A172 (cell line): ENCODE results near the gene YWHAG. TPM values are rescaled to one million over a fixed set of nuclear protein-coding genes. Genes with fewer than 3 reads are reported as not detected.
"Not testable (repeated sequence)": the region's sequence is repeated elsewhere in the genome, so short reads cannot be mapped to it uniquely, and the experiment has no call there.

Source experiments
- DNase-seq: peaks from one replicate; pipeline ENCODE4 v3.0.0-alpha.2; 2015; ENCODE audit warnings: low spot score
- total RNA-seq: library from RNA; depleted of rRNA; stranded (reverse); fragments of >200 nt; shearing (Covaris generic); gene quantifications from 2 replicates; pipeline ENCODE4 v1.2.3, GENCODE V29; 2014

Gene YWHAG
- total RNA-seq, 1 experiment from 2014 or later = 151 TPM

DNA sequence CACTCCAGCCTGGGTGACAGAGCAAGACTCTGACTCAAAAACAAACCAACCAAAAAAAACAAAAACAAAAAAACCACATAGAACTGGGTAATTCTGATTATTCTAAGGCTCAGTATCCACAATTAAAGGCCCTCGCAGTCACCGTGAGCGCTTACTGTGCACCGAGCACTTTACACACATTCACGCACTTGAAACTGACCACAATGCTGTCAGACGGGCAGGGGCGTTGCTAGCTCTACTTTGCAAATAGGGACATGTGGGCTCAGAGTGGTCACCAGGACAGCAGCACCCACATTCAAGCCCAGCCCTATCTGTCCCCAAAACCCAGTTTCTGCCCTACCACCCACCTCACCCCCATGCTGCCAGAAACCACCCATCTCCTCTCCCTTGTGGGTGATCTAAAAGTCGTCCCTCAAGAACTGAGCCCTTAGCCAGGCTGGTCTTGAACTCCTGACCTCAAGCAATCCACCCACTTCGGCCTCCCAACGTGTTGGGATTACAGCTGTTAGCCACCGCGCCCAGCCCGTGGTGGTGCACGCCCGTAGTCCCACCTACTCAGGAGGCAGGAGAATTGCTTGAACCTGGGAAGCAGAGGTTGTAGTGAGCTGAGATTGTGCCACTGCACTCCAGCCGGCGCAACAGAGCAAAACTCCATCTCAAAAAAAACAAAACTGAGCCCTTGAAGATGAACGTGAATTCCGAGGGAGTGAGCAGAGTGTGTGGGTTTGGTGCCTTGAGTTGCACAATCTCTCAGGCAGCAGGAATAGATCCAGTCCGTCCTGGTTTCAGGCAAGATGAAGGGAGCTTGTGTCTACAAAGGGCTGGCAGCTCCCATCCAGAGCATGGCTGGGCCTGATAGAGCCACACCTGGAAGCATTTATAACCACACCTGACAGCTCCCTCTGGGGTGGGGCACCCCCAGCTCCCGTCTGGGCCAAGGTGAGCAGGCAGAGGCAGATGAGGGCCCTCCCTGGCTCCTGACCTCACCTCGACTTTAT, 61.7 kb downstream of the YWHAG start:
- DNase-seq = peak; percentile 52

DNA sequence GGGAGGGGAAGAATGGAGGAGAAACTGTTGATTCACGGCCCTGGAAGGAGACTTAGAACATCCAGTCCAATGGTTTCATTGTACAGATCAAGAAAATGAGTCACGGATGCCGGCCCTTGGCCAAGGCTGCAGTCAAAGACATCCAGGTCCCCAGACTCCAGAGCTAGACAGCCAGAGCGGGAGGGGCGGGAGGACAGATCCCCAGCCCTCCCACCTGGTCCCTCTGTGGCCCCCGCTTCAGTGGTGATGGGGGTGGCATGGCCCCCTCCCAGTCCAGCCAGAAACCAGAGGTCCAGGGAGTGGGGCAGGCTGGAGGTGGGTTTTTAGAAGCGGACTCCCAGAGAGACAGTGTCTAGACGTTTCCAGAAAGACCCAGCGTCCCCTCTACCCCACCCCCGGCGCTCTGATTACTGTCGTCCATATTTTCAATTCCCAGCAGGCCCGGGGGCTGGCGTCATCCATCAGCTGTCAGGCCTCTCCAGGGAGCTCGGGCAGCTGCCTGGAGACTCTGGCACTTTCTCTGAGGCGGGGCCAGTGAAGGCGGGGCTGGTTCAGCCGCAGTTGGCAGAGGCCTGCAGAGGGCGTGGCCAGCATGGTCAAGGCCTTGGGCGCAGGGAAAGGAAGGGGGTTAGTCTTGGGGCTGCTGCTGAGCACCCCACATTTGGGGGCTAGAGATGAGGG, 64.3 kb downstream of the YWHAG start:
- peak; percentile 98 for DNase-seq

DNA sequence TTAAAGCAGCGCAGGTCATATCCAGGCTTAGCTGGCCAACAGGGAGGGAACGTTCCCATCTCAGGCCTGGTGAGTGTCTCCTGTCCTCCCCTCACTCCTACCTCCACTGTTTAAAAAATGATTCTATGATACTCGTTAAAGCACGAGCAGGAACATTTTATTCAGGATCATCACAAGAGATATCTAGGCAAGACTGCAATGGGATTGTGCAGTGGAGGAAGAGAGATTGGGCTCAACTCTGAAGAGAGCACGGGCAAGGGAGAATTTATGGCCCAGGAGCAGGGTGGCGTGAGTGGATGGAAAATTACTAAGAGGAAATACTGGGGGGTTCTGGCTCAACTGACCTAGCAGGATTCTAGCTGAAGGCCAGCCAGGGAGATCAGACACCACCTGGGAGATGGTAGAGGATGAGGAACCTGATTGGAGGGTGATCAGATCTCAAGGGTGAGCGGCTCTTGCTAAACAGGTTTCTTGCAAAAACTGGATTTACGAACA, 65.3 kb downstream of the YWHAG start:
- no peak for DNase-seq

DNA sequence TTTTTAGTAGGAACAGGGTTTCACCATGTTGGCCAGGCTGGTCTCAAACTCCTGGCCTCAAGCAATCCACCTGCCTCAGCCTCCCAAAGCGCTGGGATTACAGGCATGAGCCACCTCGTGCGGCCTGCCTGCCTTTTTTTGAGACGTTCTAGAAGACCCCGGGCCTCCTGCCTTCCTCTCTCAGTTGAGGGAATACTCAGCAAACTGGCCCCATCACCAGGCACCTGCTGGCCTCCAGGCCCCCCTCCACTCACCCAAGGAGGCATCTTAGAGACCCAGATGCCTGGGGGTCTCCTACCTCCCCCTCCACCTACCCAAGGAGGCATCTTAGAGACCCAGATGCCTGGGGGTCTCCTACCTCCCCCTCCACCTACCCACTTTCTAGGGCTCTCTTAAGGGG, 65.9 kb downstream of the YWHAG start:
- not testable (repeated sequence) for DNase-seq

DNA sequence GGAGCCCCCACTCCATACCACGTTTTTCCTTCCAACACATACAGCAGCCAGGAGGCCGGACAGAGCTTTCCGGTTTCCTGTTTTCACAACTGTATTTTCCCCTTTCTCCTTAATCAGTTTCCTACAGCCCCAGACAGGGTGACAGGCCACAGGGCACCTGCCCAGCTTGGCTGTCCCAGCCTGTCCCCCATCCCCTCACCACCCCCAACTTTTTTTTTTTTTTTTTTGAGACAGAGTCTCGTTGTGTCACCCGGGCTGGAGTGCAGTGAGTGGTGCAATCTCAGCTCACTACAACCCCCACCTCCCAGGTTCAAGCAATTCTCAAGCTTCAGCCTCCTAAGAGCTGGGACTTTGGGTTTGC, 66.6 kb downstream of the YWHAG start:
- no peak for DNase-seq

DNA sequence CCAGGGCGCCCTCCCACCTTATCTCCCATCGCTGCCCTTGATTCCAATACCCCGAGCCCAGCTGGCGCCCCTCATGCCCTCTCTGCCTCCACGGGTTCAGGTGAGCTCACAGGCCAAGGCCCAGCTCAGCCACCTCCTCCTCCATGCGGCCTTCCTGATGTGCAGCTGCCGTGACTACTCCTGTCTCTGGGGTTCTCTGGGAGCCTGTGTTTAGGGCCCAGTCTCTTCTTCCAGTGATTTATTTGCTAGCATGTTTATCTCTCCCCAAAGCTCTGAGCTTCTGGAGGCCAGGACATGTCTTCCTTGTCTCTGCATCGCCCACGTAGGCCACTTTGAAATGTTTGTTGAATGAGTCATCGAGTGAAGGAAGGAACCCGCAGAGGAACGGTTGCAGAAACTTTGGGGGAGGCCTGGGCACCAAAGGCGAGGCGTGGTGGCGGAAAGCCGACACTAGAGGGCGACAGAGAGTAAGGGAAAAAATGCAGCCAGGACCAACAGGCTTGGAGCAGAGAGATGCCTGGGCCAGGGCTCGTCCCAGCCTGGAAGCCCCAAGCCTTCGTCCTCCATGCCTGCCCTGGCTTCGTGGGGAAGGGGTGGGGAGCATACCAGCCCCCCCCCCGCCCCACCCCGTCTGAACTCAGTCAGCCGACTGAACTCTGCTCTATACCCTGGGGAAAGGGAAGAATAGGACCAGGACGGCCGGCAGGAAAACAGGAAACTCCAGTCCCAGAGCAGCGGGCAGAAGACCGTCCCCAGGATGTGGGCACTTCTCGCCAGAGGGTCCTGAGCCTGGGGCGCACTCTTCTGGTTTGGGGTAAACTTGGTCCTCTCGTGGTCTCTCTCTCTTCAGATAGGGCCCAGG, 67.2 kb downstream of the YWHAG start:
- DNase-seq = peak; percentile 99

DNA sequence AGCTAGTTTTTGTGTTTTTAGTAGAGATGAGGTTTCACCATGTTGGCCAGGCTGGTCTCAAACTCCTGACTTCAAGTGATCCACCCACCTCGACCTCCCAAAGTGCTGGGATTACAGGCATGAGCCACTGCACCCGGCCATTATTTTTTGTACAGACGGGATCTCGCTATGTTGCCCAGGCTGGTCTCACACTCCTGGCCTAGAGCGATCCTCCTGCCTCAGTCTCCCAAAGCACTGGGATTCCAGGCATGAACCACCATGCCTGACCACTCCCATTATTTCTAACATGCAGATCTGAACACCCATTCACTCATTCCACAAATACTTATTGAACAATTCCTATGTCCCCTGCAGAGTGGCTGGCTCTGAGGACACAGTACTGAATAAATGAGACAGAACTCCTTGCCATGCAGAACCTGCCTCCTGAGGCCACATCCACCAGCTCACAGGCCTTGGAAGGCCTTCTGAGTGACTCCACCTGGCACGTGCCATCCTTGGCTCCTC, 67.9 kb downstream of the YWHAG start:
- not testable (repeated sequence) for DNase-seq

DNA sequence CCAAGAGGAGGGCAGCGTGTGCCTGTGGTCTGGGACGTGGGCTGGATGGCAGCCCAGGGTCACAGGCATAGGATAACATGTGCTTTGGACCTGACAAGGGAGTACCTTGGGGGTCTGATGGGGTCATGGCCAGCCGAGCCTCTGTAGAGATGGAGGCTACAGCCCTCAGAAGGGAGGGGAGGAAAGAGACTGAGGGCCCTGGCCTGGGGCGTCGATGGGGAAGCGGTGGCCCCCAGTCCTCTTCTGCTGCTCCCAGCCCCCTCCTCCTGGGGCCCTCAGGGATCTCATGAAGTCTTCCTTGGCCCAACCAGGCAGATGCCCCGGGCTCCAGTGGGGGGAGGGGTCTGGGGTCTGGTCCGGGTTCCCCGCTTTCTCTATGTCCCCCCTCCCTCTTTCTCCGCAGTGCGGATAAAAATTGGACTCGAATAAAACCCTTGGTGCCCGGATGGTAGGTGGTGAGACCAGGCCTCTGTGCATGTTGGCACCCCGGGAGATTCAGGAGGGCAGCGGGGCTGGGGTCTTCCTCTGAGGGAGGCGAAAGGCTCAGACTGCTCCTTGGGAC, 71.9 kb downstream of the YWHAG start:
- no peak for DNase-seq

DNA sequence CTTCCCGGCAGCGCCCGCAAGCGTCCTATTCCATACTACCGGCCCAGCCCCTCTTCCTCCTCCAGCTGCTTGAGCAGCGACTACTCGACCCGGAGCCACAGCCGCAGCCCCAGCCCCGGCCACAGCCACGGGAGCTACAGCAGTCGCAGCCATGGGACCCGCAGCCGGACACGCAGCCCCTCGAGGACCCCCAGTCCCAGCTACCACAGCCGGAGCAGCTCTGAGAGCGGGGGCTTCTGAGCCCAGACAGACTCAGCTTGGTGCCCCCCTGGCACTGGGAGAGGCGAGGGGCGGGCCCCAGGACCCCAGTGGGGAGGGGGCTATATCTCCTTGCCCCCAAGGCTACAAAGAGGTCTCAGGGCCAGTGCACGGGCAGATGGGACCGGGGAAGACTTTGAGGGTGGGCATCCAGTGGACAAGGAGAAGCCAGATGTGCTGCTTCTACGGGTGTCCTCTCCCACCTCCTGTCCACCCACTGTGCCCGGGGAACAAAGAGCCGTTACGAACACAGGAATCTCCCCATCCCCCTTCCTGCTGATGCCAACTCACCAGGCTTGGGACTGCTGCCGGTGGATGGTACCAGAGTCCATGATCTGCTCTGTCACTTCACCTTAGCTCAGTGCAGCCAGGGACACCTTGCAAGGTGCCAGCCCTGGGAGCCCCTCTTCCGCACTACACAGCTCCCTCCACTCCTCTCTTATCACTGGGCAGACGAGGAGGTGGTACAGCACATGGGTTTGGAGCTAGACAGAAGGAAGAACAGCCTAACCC, 73.0 kb downstream of the YWHAG start:
- no peak for DNase-seq

DNA sequence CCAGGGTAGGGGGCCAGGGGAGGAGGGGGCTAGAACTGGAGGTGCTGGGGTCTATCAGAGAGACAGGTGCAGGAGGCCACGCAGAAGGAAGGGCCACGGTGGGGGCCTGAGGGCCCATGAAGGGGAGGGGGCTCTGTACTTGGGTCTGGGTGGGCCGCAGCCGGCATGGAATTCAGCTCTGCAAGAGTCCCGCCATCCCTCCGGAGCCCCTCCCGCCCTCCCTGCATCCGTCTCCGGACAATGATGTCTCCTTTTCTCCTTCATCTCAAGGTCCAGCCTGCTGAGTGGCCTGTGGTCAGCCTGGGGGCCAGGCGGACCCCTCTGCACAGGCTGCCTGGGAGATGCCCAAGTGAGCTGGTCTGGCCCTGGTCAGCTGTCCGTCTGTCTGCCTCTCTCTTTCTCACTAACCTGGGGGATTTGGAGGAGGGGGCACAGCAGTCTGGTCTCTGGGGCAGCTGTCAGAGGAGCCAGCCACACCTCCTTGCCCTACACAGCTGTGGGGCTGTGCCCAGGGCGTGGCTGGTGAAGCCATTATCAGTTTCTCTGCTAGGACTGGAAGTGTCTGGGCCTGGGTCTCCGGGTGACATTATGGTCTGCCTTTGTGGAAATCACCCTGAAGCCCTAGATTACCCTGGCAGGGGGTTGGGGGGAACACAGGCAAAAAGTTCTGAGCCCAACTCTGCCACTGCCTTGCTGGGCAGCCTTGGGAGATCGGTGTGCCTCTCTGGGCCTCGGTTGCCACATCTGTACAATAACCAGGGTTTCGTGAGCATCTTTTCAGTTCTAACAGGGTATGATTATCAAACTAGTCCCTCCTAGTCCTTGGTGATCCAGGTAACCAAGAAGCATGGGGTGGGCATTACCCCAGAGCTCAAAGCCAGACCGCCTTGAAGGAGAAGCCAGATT, 75.3 kb downstream of the YWHAG start:
- DNase-seq = no peak

DNA sequence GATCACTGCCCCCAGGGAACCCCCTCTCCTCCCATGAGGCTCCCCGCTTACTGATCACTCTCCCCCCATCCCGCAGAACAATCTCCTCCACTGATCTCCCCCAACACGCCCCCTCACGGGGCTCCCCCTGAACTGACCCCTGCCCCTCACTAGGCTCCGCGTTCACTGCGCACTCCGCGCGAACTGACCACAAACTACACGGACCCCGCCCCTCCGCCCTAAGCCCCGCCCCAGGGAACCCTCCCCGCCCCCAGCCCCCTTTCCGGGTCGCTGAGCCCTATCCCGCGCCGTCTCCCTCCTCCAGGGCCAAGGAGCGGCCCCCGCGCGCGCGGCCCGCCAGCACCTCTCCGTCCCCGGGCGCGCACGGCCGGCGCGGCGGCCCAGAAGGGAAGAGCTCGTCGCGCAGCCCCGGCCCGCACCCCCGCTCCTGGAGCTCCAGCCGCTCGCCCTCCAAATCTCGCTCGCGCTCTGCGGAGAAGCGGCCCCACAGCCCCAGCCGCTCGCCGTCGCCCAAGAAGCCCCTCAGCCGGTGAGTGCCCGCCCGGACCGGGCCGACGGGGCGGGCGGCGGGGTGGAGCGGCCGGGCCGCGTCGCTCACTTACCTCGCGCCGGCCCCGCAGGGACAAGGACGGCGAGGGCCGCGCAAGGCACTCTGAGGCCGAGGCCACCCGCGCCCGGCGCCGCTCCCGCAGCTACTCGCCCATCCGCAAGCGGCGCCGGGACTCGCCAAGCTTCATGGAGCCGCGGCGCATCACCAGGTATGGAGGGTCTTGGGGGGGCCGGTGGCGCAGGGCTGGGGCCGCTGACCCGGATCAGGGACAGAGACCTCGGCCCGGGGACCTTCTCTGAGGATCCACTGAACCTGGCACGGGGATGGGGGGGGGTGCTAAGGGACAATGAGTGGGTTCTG, 76.2 kb downstream of the YWHAG start:
- DNase-seq = no peak

DNA sequence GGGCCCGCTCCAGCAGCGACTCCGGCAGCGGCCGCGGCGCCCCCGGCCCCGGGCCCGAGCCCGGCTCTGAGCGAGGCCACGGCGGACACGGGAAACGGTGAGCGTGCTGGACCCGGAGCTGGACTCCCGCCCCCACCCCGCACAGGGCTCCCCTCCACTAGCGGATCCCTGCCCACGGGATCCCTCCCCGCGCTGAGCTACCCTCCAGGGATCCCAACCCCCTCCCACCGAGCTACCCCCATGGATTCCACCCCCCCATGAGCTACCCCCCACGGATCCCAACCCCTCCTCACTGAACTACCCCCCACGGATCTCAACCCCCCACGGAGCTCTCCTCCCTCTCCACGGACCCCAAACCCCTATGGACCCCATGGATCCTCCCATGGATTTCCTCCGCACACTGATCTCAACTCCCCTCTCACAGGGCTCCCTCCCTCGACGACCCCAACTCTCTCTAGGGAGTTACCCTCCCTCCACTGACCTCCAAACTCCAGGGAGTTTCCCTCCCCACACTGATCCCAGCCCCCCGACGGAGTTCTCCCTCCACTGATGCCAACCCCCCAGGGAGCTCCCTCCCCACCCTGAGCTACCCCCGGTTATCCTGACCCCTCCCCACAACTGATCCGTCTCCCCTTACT, 77.0 kb downstream of the YWHAG start:
- no peak for DNase-seq

DNA sequence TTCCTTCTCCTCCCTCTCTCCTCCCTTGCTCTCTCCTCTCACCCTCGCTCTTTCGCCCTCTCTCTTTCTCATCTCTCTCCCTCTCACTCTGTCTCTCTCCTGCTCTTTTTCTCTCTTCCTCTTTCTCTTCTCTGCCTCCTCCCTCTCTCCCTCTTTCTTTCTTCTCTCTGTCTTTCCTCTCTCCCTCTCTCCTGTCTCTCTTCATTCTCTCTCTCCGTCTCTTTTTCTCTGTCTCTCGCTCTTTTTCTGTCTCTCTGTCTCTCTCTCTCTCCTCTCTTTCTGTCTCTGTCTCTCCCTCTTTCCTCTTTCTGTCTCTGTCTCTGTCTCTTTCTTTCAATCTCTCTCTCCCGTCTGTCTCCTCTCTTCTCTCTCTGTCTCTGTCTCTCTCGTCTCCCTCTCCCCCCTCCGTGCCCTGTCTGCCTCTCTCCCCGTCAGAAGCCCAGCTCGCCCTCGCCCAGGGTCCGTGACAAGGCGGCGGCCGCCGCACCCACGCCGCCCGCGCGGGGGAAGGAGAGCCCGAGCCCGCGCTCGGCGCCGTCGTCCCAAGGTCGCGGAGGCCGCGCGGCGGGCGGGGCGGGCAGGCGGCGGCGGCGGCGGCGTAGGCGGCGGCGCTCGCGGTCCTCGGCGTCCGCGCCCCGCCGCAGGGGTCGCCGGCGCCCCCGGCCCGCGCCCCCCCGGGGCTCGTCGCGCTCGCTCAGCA, 77.6 kb downstream of the YWHAG start:
- no peak for DNase-seq

DNA sequence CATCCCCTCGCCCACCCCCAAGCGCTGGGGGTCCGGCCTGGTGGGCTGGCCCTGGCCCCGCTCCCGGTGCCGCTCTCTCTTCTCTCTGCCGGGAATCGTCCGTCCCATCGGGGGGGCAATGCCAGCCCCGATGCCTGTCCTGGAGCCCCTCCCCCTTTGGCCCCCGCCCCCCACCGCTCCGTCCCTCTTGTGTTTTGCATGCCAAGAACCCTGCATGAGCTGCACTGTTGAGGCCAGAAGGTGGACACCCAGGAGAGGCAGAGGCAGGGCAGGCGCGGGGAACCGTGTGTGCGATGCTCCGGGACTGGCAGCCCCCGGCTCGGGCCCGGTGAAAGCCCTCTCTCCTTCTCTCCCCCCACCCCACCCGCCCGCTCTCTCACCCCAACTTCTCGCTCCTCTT, 78.4 kb downstream of the YWHAG start:
- no peak for DNase-seq

DNA sequence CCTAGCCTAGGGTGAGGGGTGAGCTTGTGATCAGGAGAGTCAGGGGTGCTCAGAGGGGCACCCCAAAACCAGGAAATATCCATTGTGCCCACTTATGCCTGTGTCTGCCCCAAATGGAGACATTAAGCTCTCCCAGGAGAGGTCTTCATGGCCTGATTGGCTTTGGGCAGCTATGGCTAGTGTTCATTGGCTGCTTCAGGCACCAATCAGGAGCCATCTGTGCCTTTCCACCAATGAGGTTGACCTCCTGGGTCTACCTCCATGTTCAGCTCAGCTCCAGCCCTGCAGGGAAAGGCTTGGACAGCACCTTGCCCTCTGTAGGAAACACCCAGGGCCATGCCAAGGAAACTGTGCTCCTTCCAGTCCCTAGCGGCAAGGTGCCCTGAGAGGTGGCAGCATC, 80.3 kb downstream of the YWHAG start:
- peak; percentile 55 for DNase-seq
